PC-9 (cell line): ENCODE data around the gene IDH3B. TPM values are rescaled to one million over a fixed set of nuclear protein-coding genes. Genes with fewer than 3 reads are reported as not detected.

ENCODE experiments used
- BruUV-seq: library from RNA; stranded (reverse); fragments of 400-500 nt; replicated peaks from 2 replicates; lab custom pipeline; 2021; lab: Mats Ljungman, UMichigan
- CTCF ChIA-PET: fragments of 300-600 bp; sonication (Branson Sonifier 250); formaldehyde crosslinking; loops from one replicate; lab custom pipeline; 2022; ENCODE audit warnings: antibody characterized with exemption; lab: Charles Lee
- POLR2A ChIA-PET: fragments of 300-600 bp; sonication (Branson Sonifier 250); formaldehyde crosslinking; loops from one replicate; lab custom pipeline; 2022; ENCODE audit warnings: antibody characterized with exemption; ENCODE audit not compliant: unreplicated experiment; lab: Charles Lee
- DNase-seq, 2 experiments: peaks; one replicate each; pipeline versions ENCODE4 v3.0.0 to v3.0.0-alpha.2; 2015 to 2022; ENCODE audit warnings: mixed read lengths in 1 of 2
- H2AFZ ChIP-seq: fragments of 200-600 bp; sonication (generic); 2 replicates; pipeline ENCODE4 v1.8.1; 2017; ENCODE audit warnings: antibody characterized with exemption
- H3F3A ChIP-seq: fragments of 200-600 bp; sonication (generic); 2 replicates; pipeline ENCODE4 v1.8.1; 2017; ENCODE audit warnings: antibody characterized with exemption, mild to moderate bottlenecking, low read depth; ENCODE audit not compliant: insufficient read depth
- H3K27ac ChIP-seq: fragments of 200-600 bp; sonication (generic); 2 replicates; pipeline ENCODE4 v1.6.1; 2016; ENCODE audit warnings: mixed run types
- H3K27me3 ChIP-seq: fragments of 200-600 bp; sonication (generic); 2 replicates; pipeline ENCODE4 v1.6.1; 2016; ENCODE audit warnings: low read depth, mixed run types; ENCODE audit not compliant: insufficient read depth
- H3K36me3 ChIP-seq: fragments of 200-600 bp; sonication (generic); 2 replicates; pipeline ENCODE4 v1.6.1; 2016; ENCODE audit warnings: low read depth, mixed run types
- H3K4me1 ChIP-seq: fragments of 200-600 bp; sonication (generic); replicated peaks from 2 replicates; pipeline ENCODE4 v1.6.1; 2016; ENCODE audit warnings: mixed run types; ENCODE audit not compliant: insufficient read depth
- H3K4me2 ChIP-seq: fragments of 200-600 bp; sonication (generic); 2 replicates; pipeline ENCODE4 v1.6.1; 2017; ENCODE audit warnings: mixed run types
- H3K4me3 ChIP-seq: fragments of 200-600 bp; sonication (generic); 2 replicates; pipeline ENCODE4 v1.6.1; 2016; ENCODE audit warnings: mixed run types
- H3K79me2 ChIP-seq: fragments of 200-600 bp; sonication (generic); 2 replicates; pipeline ENCODE4 v1.6.1; 2017; ENCODE audit warnings: low read depth, mixed run types
- H3K9me2 ChIP-seq: fragments of 200-600 bp; sonication (generic); 2 replicates; pipeline ENCODE4 v1.8.1; 2017; ENCODE audit warnings: mild to moderate bottlenecking; ENCODE audit not compliant: insufficient read depth
- H3K9me3 ChIP-seq: fragments of 200-600 bp; sonication (generic); 2 replicates; pipeline ENCODE4 v1.8.1; 2016; ENCODE audit warnings: low read depth; ENCODE audit not compliant: insufficient read depth
- H4K20me1 ChIP-seq: fragments of 200-600 bp; sonication (generic); 2 replicates; pipeline ENCODE4 v1.8.1; 2017; ENCODE audit not compliant: insufficient read depth
- EZH2 ChIP-seq: fragments of 200-600 bp; sonication (generic); IDR thresholded peaks from 2 replicates; pipeline ENCODE4 v1.8.0; 2017; ENCODE audit warnings: antibody characterized with exemption, low read depth
- intact Hi-C: fragments of 100-400 bp; cut with micrococcal nuclease; formaldehyde crosslinking; loops from one replicate; pipeline ENCODE4 v1.10.0; 2022; ENCODE audit not compliant: unreplicated experiment
- total RNA-seq: library from RNA; stranded (reverse); gene quantifications from 2 replicates; pipeline ENCODE4 v1.2.3, GENCODE V29; 2021
- TF ChIP-seq, protein P1 (sequence below): fragments of 200-600 bp; sonication (generic); conservative IDR thresholded peaks from 2 replicates; pipeline ENCODE4 v1.6.1; 2017; ENCODE audit warnings: mixed run types, antibody characterized with exemption, mild to moderate bottlenecking, moderate library complexity

Gene IDH3B
- total RNA-seq, 1 experiment from 2014 or later, result 144 TPM

DNA sequence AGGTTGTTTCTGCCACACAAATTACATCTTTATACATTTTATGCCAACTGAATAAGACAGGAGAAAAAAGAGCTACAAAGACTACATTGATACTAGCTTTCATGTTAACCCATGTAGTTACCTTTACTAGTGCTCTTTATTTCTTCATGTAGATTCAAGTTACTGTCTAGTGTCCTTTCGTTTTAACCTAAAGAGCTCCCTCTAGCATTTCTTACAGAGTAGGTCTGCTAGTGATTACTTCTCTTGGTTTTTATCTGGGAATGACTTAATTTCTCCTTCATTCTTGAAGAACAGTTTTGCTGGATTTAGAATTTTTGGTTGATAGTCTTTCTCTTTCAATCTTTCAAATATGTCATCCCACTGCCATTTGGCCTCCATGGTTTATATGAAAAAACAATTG is 32.8 kb downstream of the IDH3B start:
- TF ChIP-seq, protein P1, sequence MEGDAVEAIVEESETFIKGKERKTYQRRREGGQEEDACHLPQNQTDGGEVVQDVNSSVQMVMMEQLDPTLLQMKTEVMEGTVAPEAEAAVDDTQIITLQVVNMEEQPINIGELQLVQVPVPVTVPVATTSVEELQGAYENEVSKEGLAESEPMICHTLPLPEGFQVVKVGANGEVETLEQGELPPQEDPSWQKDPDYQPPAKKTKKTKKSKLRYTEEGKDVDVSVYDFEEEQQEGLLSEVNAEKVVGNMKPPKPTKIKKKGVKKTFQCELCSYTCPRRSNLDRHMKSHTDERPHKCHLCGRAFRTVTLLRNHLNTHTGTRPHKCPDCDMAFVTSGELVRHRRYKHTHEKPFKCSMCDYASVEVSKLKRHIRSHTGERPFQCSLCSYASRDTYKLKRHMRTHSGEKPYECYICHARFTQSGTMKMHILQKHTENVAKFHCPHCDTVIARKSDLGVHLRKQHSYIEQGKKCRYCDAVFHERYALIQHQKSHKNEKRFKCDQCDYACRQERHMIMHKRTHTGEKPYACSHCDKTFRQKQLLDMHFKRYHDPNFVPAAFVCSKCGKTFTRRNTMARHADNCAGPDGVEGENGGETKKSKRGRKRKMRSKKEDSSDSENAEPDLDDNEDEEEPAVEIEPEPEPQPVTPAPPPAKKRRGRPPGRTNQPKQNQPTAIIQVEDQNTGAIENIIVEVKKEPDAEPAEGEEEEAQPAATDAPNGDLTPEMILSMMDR, result peak; percentile 36; the same call in 1 of the 2 replicates
- no peak for TF ChIP-seq EZH2
- no peak overlapping the region for H3K4me3 ChIP-seq
- no peaks in the 10 kb centered on the region for H3K36me3 ChIP-seq
- ChIA-PET POLR2A (no interaction called here), CTCF (no interaction called here)
- no peaks in the 10 kb centered on the region for H3K9me2 ChIP-seq
- H3K4me2 ChIP-seq, result no peak overlapping the region
- H3K9me3 ChIP-seq, result peaks cover 10% of the 10 kb centered on the region
- H3K27ac ChIP-seq, result no peak overlapping the region
- peaks cover 17% of the 10 kb centered on the region; the same call in 1 of the 2 replicates for H3F3A ChIP-seq
- no peak overlapping the region for H2AFZ ChIP-seq
- peaks cover 7% of the 10 kb centered on the region for H3K4me1 ChIP-seq
- intact Hi-C loops, result no loop called here
- H3K79me2 ChIP-seq, result no peaks in the 10 kb centered on the region
- no peaks in the 10 kb centered on the region for H4K20me1 ChIP-seq
- no TSS peak for BruUV-seq
- peaks cover 33% of the 10 kb centered on the region for H3K27me3 ChIP-seq
- DNase-seq, result no peak

DNA sequence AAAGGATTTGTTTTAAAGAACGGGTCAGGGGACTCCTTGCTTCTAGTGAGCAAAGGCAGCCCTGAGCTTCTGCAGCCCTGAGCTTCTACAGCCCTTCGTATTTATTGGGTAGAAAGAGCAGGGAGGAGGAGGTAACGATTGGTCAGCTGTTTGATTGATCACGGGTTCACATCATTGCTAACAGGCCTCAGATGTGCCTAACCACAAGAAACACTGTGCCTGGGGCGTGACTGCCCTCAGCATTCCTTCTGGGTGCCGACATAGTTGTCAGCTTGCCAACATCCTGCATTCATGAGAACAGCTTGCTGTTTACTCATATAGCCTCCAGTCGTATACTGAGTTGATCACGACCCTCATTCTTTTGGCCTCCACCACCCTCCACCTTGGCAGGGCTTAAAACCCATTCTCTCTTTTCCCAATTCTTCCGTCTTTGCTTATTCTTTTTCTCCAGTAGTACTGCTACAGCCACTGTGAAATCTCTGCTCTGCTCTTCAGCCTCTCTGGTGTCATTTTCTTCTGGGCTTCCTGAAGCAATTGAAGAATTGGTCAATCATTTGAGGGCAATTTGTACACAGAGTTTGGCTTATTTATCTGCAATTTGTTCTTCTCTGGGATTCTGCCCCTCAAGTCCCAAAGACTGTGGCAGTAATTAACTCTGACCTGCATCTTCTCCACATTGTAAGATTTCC is 37.0 kb downstream of the IDH3B start:
- no TSS peak for BruUV-seq
- Histone ChIP-seq H3K4me2 (peak overlapping the region; percentile 43), H3K9me2 (no peaks in the 10 kb centered on the region), H3K27ac (peak overlapping the region; percentile 44), H3K9me3 (peaks cover 26% of the 10 kb centered on the region), H3K4me3 (no peak overlapping the region), H3K27me3 (0 out of 2 replicates have a peak, but pooled peaks cover 2% of the 10 kb centered on the region), H3K4me1 (peaks cover 7% of the 10 kb centered on the region), H3K36me3 (no peaks in the 10 kb centered on the region), H2AFZ (no peak overlapping the region), H4K20me1 (no peaks in the 10 kb centered on the region), H3F3A (peaks cover 18% of the 10 kb centered on the region; the same call in 1 of the 2 replicates), H3K79me2 (no peaks in the 10 kb centered on the region)
- TF ChIP-seq, protein P1, result no peak
- ChIA-PET POLR2A (interaction anchor here (0.6 kb wide), 1 partner anchor 947 kb away, joined by 3 read pairs; no protein-coding TSS in a partner anchor), CTCF (interaction anchor here (0.5 kb wide), 1 partner anchor 690 kb away, joined by 5 read pairs; no protein-coding TSS in a partner anchor)
- peak; percentile 76 to 85 for DNase-seq
- intact Hi-C loops, result no loop called here

DNA sequence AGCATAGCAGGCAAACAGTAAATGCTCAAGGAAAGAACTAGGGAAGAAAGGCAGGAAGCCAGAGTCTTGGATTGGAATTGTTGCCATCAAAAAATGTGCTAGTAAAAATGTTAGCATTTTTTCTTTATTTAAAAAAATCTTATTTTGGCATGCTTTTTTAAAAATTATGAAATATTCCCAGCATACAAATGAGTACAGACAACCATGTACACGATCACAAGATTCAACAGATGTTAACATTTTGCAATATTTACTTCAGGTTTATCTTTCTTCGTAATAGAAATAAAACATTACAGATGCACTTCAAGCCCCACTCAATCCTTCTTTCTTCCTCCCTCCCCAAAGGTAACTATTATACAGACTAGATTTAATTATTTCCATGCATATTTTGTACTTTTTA is 39.0 kb downstream of the IDH3B start:
- peaks cover 26% of the 10 kb centered on the region for H3K9me3 ChIP-seq
- ChIA-PET POLR2A (no interaction called here), CTCF (no interaction called here)
- no peaks in the 10 kb centered on the region for H4K20me1 ChIP-seq
- no peaks in the 10 kb centered on the region for H3K79me2 ChIP-seq
- intact Hi-C loops, result no loop called here
- peaks cover 2% of the 10 kb centered on the region; the same call in 1 of the 2 replicates for H3K27me3 ChIP-seq
- no peak overlapping the region for H2AFZ ChIP-seq
- H3F3A ChIP-seq, result peaks cover 18% of the 10 kb centered on the region; the same call in 1 of the 2 replicates
- no peaks in the 10 kb centered on the region for H3K36me3 ChIP-seq
- peaks cover 7% of the 10 kb centered on the region for H3K4me1 ChIP-seq
- no peak overlapping the region for H3K4me2 ChIP-seq
- no TSS peak for BruUV-seq
- H3K4me3 ChIP-seq, result no peak overlapping the region
- no peak for DNase-seq
- no peak overlapping the region for H3K27ac ChIP-seq
- TF ChIP-seq, protein P1, result no peak
- TF ChIP-seq EZH2, result no peak
- H3K9me2 ChIP-seq, result no peaks in the 10 kb centered on the region
